SHP77 treated with DMSO at 0.1 percent for 48 hours (cell line): ENCODE data around the gene SSBP2.
"Not testable (repeated sequence)": the region's sequence is repeated elsewhere in the genome, so short reads cannot be mapped to it uniquely, and the experiment has no call there.

Experiments used
- DNase-seq: peaks from one replicate; lab custom pipeline; 2025; lab: John Stamatoyannopoulos, UW

The SSBP2 gene

GRCh38 chr5:81524015-81524414 lies 226.9 kb downstream of the SSBP2 start:
- no peak for DNase-seq

GRCh38 chr5:81522571-81522970 lies 228.3 kb downstream of the SSBP2 start:
- DNase-seq = no peak

GRCh38 chr5:81520769-81521168 lies 230.1 kb downstream of the SSBP2 start:
- no peak for DNase-seq

- no peak for DNase-seq
Measured at GRCh38 chr5:81519217-81519905, 231.5 kb downstream of the SSBP2 start.

- no peak for DNase-seq
Measured at GRCh38 chr5:81517462-81517861, 233.4 kb downstream of the SSBP2 start.

GRCh38 chr5:81516091-81516490 lies 234.8 kb downstream of the SSBP2 start:
- no peak for DNase-seq

GRCh38 chr5:81513982-81514381 lies 236.9 kb downstream of the SSBP2 start:
- DNase-seq = peak; percentile 35

- no peak for DNase-seq
Measured at GRCh38 chr5:81513473-81513872, 237.4 kb downstream of the SSBP2 start.

- DNase-seq = peak; percentile 66
Measured at GRCh38 chr5:81506900-81507588, 243.9 kb downstream of the SSBP2 start.

- no peak for DNase-seq
Measured at GRCh38 chr5:81506378-81506777, 244.5 kb downstream of the SSBP2 start.

GRCh38 chr5:81505672-81506071 lies 245.2 kb downstream of the SSBP2 start:
- no peak for DNase-seq

- DNase-seq = not testable (repeated sequence)
Measured at GRCh38 chr5:81503602-81504001, 247.3 kb downstream of the SSBP2 start.

- no peak for DNase-seq
Measured at GRCh38 chr5:81495286-81495685, 255.6 kb downstream of the SSBP2 start.

- no peak for DNase-seq
Measured at GRCh38 chr5:81488862-81489261, 262.0 kb downstream of the SSBP2 start.

- DNase-seq = no peak
Measured at GRCh38 chr5:81486711-81487110, 264.2 kb downstream of the SSBP2 start.

GRCh38 chr5:81482595-81482994 lies 268.3 kb downstream of the SSBP2 start:
- no peak for DNase-seq

GRCh38 chr5:81473395-81473794 lies 277.5 kb downstream of the SSBP2 start:
- not testable (repeated sequence) for DNase-seq

GRCh38 chr5:81469676-81470075 lies 281.2 kb downstream of the SSBP2 start:
- no peak for DNase-seq

GRCh38 chr5:81450940-81451339 lies 300.0 kb downstream of the SSBP2 start:
- peak; percentile 7 for DNase-seq

- DNase-seq = no peak
Measured at GRCh38 chr5:81435023-81435422, 315.9 kb downstream of the SSBP2 start.

GRCh38 chr5:81429985-81430384 lies 320.9 kb downstream of the SSBP2 start:
- no peak for DNase-seq

- no peak for DNase-seq
Measured at GRCh38 chr5:81429363-81429762, 321.5 kb downstream of the SSBP2 start.

- no peak for DNase-seq
Measured at GRCh38 chr5:81428861-81429260, 322.0 kb downstream of the SSBP2 start.

- no peak for DNase-seq
Measured at GRCh38 chr5:81428446-81428845, 322.5 kb downstream of the SSBP2 start.
